ENCODE results near the gene EPS15.

DNA sequence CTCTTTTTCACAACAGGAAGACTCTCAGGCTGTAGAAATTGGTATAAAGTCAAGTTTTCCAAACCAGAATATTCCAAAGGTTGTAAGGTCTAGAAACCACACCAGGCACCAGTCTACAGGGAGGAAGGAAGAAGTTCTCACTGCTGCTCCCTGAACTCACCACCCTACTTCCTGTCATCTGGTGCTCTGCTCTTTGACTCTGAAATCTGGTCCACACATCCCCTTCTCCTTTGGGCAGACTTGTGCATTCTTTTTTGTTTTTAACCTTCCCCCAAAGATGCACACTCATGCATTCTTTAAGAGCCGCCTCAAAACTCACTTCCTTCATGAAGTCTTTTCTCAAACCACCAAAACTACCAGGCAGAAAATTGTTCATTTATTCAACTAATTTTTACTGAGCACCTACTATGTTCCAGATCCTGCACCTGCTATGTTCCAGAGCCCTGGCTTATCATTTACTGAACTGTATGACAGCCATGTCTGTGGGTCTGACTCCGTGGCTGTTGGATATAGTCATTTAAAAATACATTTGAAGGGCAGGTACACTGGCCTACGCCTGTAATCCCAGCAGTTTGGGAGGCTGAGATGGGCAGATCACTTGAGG, 30.1 kb upstream of the EPS15 start:
- TF ChIP-seq CTCF (IDR thresholded peaks at IDR 0.05) (no peak), POLR2A (IDR thresholded peaks at IDR 0.05) (no peak)

All from tibial nerve (tissue), 3 donors.